ENCODE results near the gene PLA2G4B.

DNA sequence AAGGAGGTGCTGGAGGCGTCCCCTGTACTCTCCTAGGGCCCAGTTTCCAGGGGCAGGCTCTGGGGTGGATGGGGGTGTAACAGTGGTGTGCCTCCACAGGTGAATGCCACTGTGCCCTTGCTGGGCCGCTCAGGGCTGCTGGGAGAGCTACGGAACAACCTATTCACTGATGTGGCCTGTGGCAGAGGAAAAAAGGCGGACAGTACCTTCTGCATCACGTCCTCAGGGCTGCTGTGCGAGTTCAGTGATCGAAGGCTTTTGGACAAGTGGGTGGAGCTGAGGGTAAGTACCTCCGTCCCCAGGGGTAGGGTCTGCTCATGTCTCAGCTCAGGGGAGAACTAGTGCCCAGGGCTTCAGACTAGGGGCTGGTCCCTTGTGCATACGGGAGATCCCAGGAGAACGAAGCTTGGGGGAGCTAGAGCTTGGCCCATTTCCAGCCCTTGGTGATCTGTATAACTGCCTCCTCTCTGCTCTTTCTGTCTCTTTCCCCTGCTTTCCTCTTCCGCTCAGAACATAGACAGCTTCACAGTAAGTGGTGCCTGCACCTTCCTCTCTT, 25.7 kb upstream of the PLA2G4B start:
- no peak for TF ChIP-seq YY1 (IDR thresholded peaks at IDR 0.05; ENCODE audit: insufficient read depth, insufficient read length)
- no peak for TF ChIP-seq ZNF274 (IDR thresholded peaks at IDR 0.05; ENCODE audit: low read depth, low read length)
